Activated CD8-positive, alpha-beta T cell treated with anti-CD3 and anti-CD28 coated beads for 36 hours (primary cell): ENCODE data around the gene SP9. TPM values are rescaled to one million over a fixed set of nuclear protein-coding genes. Genes with fewer than 3 reads are reported as not detected.

Source experiments
- ATAC-seq: fragments of 200-7000 bp; cut with Tn5 transposase; one replicate; pipeline ENCODE4 v1.10.0; 2021; ENCODE audit warnings: mild to moderate bottlenecking, moderate library complexity
- CTCF ChIA-PET: fragments of 350-600 bp; sonication (Branson Sonifier 250); formaldehyde crosslinking; loops from one replicate; lab custom pipeline; 2021; ENCODE audit warnings: antibody characterized with exemption; lab: Charles Lee
- POLR2A ChIA-PET: fragments of 350-600 bp; sonication (Branson Sonifier 250); formaldehyde crosslinking; loops from one replicate; lab custom pipeline; 2021; ENCODE audit warnings: antibody characterized with exemption; lab: Charles Lee
- DNase-seq: peaks from one replicate; pipeline ENCODE4 v3.0.0-alpha.2; 2020
- H3K27ac Mint-ChIP-seq: one replicate; pipeline ENCODE4 v1.8.0; 2021; ENCODE audit warnings: mild to moderate bottlenecking, mixed read lengths
- H3K27me3 Mint-ChIP-seq: one replicate; pipeline ENCODE4 v1.8.0; 2021; ENCODE audit warnings: mixed read lengths
- H3K36me3 Mint-ChIP-seq: one replicate; pipeline ENCODE4 v1.8.0; 2021; ENCODE audit warnings: low read depth, mixed read lengths
- H3K4me1 Mint-ChIP-seq: one replicate; pipeline ENCODE4 v1.8.0; 2021; ENCODE audit warnings: low read depth, mixed read lengths
- H3K4me3 Mint-ChIP-seq: one replicate; pipeline ENCODE4 v1.8.0; 2021; ENCODE audit warnings: mild to moderate bottlenecking, moderate library complexity, mixed read lengths
- H3K9me3 Mint-ChIP-seq: one replicate; pipeline ENCODE4 v1.8.0; 2021; ENCODE audit warnings: mixed read lengths
- CTCF ChIP-seq: fragments of 200-600 bp; IDR thresholded peaks from one replicate; pipeline ENCODE4 v1.8.0; 2022; ENCODE audit warnings: antibody characterized with exemption, mild to moderate bottlenecking
- intact Hi-C: fragments of 100-400 bp; cut with micrococcal nuclease; formaldehyde crosslinking; loops from one replicate; pipeline ENCODE4 v1.10.0; 2022
- total RNA-seq, 2 experiments: library from RNA; stranded (reverse); gene quantifications; one replicate each; pipeline ENCODE4 v1.2.3, GENCODE V29; 2021

SP9 gene
- total RNA-seq, 2 experiments from 2014 or later: not detected

GRCh38 chr2:174333017-174333371 lies 1.8 kb upstream of the SP9 start:
- no peak for TF ChIP-seq CTCF
- H3K36me3 Mint-ChIP-seq: no peaks in the 10 kb centered on the region
- H3K4me1 Mint-ChIP-seq: peaks cover 35% of the 10 kb centered on the region
- no peaks in the 10 kb centered on the region for H3K9me3 Mint-ChIP-seq
- DNase-seq: no peak
- POLR2A ChIA-PET: no interaction called here
- no peak for ATAC-seq
- H3K27me3 Mint-ChIP-seq: peaks cover 75% of the 10 kb centered on the region
- H3K27ac Mint-ChIP-seq: no peak overlapping the region
- peak overlapping the region; percentile 45 for H3K4me3 Mint-ChIP-seq
- intact Hi-C loops: no loop called here
- CTCF ChIA-PET: interaction anchor here (1.6 to 2.7 kb wide), 2 partner anchors 10 to 12 kb away, joined by 3 to 10 read pairs; no protein-coding TSS in a partner anchor

- H3K27ac Mint-ChIP-seq: no peak overlapping the region
- peak; percentile 40 for DNase-seq
- peaks cover 72% of the 10 kb centered on the region for H3K27me3 Mint-ChIP-seq
- no peak for ATAC-seq
- H3K4me3 Mint-ChIP-seq: peak overlapping the region; percentile 45
- peaks cover 32% of the 10 kb centered on the region for H3K4me1 Mint-ChIP-seq
- H3K9me3 Mint-ChIP-seq: no peaks in the 10 kb centered on the region
- TF ChIP-seq CTCF: no peak
- CTCF ChIA-PET: interaction anchor here (1.1 to 2.7 kb wide), 3 partner anchors 9 to 245 kb away, joined by 3 to 10 read pairs (median 3); no protein-coding TSS in a partner anchor
- H3K36me3 Mint-ChIP-seq: no peaks in the 10 kb centered on the region
- intact Hi-C loops: no loop called here
- POLR2A ChIA-PET: interaction anchor here (1.7 to 1.8 kb wide), 2 partner anchors 9 to 11 kb away, joined by 4 read pairs; no protein-coding TSS in a partner anchor
Measured at GRCh38 chr2:174333372-174334277, 1.1 kb upstream of the SP9 start.

GRCh38 chr2:174334278-174334715 lies 457 bp upstream of the SP9 start:
- intact Hi-C loops: no loop called here
- POLR2A ChIA-PET: interaction anchor here (0.7 to 1.8 kb wide), 3 partner anchors 8 to 10 kb away, joined by 3 to 4 read pairs (median 4); no protein-coding TSS in a partner anchor
- Mint-ChIP-seq H3K27ac (no peak overlapping the region), H3K9me3 (no peaks in the 10 kb centered on the region), H3K4me3 (peak overlapping the region; percentile 45), H3K27me3 (peaks cover 72% of the 10 kb centered on the region), H3K4me1 (peaks cover 30% of the 10 kb centered on the region), H3K36me3 (no peaks in the 10 kb centered on the region)
- DNase-seq (no peak), ATAC-seq (no peak)
- CTCF ChIA-PET: interaction anchor here (1.1 to 2.7 kb wide), 3 partner anchors 9 to 245 kb away, joined by 3 to 10 read pairs (median 3); no protein-coding TSS in a partner anchor
- no peak for TF ChIP-seq CTCF

DNA sequence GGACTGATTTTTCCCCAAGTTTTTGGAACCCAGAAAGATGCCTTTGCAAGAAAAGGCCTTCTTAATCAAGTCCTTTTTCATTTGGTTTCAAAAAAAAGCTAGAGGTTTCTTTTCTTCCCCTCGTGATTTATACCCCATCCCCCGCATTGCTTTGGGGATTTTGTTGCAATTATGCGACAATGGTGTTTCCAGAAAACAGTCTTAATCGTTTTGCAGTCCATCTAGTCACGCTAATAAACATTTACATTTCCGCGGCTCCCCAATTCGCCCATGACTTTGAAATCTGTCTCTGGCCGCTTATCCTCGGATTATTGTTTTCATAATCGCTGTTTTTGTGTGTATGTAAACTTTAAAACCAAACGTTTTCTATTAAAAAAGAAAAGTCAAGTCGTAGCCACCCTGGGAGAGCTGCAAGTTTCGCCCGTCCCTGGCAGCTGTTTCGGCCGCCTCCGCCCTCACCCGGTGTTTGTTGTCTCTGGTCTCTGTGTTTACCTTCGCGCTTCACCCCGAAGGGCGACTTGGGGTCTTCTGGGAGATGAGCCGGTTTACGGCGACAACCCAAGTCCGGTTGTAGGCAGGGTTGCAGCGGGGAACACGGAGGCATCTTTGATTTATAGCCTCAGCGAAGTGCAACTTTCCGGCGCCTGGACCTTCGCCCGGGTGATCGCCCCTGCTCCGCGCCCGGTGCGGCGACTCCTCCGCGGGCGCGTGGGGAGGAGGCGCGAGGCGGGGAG lies 667 bp downstream of the SP9 start:
- TF ChIP-seq CTCF: no peak
- H3K9me3 Mint-ChIP-seq: no peaks in the 10 kb centered on the region
- no peak overlapping the region for H3K27ac Mint-ChIP-seq
- intact Hi-C loops: no loop called here
- DNase-seq (no peak), ATAC-seq (no peak)
- ChIA-PET CTCF (interaction anchor here (1.1 to 2.7 kb wide), 3 partner anchors 9 to 247 kb away, joined by 3 to 10 read pairs (median 4); no protein-coding TSS in a partner anchor), POLR2A (interaction anchor here (1.2 to 1.8 kb wide), 2 partner anchors 9 to 11 kb away, joined by 4 read pairs; no protein-coding TSS in a partner anchor)
- H3K27me3 Mint-ChIP-seq: peaks cover 68% of the 10 kb centered on the region
- no peaks in the 10 kb centered on the region for H3K36me3 Mint-ChIP-seq
- peak overlapping the region; percentile 62 for H3K4me3 Mint-ChIP-seq
- H3K4me1 Mint-ChIP-seq: peaks cover 33% of the 10 kb centered on the region
